Astrocyte (in vitro differentiated cells and primary cell): Measurements from ENCODE around the gene POTEJ.
"Not testable (repeated sequence)": the region's sequence is repeated elsewhere in the genome, so short reads cannot be mapped to it uniquely, and the experiment has no call there.

Experiments used
- CTCF ChIP-seq: IDR thresholded peaks from 2 replicates; pipeline ENCODE4 v1.5.1; 2011; ENCODE audit warnings: low read depth, mild to moderate bottlenecking, inconsistent platforms, low read length, moderate library complexity; ENCODE audit not compliant: insufficient read depth
- EZH2 ChIP-seq: IDR thresholded peaks from 2 replicates; pipeline ENCODE4 v1.6.1; 2012; ENCODE audit warnings: mild to moderate bottlenecking, low read length, inconsistent platforms; ENCODE audit not compliant: insufficient read depth

GRCh38 chr2:130584726-130585125 is 26.5 kb upstream of the POTEJ start:
- TF ChIP-seq CTCF, EZH2: not testable (repeated sequence)
